Middle frontal gyrus (tissue), 1 donor: ENCODE data around the gene RASGEF1C.
"Not testable (repeated sequence)": the region's sequence is repeated elsewhere in the genome, so short reads cannot be mapped to it uniquely, and the experiment has no call there.

Source experiments
- DNase-seq: peaks from one replicate; pipeline ENCODE4 v3.0.0-alpha.2; 2015; ENCODE audit warnings: low spot score; ENCODE audit errors: extremely low spot score

The RASGEF1C gene

DNA sequence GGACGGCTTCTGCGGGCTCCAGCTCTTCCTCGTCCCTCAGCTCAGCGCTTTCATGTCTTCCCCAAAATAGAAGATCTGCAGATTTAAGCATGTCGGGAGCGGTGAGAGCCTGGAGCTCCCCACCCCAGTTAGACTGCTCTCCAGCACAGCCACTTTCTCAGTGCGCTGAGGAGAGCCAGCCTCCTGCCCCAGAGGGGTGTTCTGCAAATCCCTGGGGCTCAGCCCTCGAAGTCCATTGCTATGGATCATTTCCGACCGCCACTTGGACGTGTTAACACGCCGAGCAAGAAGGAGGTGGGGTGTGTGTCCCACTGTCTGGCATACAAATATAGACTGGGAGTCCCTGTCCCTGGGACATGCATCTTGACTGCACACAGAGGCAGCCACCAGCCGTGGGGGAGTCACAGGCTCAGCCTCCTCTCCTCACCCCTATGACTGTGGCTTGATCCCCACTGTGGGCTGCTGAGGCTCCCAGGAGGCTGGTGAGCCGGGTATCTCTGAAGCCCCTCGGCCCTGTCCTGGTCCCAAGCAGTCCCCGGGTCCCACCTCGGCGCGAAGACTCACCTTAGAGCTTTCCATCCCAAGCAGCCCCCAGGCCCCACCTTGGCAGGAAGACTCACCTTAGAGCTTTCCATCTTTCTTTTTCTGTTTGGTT, 107.4 kb downstream of the RASGEF1C start:
- no peak for DNase-seq

DNA sequence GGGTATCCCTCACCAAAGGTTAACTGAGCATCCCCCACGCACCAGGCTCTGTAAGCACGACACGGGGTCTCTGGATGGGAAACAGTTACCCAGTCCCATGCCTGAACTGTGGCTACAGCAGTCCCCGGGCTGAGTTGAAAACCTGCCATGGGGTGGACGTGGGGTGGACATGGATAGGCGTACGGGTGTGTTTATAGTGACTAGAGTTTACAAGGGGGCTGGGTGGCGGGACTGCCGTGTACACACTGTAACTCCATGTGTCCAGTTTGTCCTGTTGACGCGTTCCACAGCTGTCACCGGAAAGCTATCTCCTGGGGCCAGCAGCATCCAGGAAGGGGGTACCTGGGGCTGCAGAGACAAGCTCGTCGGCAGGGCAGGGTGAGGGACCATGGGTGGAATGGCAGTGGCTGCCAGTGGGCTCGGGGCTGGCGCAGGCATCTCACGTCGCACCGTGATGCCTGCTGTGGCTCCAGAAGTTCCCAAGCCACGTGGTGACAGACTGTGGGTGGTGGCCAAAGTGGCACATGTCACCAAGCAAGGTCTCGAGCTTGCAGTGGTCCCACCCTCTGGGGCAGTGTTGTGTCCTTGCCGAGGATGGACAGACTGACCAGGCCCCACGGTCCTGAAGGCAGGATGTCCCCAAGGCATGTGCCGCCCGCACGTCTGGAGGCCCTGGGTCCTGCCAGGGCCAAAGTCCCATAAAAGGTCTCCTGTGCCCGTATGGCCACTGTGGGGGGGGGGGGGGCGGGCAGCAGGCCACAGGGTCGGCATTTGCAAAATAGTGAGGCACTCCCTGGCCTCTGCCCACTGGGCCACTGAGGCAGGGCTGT, 108.2 kb downstream of the RASGEF1C start:
- no peak for DNase-seq

DNA sequence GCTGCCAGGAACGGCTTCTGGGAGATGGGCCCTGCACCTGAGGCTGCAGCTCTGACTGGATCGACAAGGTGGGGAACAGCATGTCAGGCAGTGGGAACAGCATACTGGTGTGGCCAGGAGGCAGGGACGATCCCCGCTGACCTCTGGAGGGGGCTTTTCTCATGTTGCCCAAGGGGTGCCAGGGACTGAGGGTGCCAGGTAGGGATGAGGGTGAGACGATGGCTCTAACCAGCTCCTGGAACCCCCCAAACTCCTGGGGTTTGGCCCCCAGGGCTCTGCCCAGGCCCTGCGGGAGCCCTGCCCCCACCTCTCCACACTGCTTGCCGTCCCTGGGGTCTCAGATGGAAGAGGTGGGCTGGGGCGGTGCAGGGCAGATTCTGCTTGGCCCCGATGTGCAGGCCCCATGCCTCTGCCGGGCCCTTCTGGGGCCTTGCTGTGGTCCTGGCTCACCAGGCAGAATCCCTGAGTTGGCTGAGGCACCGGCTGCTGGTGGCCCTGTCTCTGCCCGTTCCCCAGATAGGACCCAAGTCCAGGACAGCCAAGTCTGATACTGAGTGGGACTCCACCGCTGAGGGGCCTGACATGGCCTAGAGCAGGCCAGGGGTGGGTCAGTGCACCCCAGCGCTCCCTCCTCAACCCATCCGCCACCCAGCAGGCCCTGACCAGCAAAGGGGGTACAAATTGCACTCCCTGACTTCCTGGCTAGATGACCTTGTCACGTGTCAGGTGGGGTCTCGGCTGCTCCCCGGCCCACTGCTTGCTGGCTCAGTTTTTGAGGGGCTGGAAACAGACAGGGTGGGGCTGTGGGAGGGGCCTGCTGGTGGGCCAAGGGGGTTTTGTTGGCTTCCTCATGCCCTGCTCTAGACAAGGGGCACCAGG, 109.0 kb downstream of the RASGEF1C start:
- DNase-seq = no peak

DNA sequence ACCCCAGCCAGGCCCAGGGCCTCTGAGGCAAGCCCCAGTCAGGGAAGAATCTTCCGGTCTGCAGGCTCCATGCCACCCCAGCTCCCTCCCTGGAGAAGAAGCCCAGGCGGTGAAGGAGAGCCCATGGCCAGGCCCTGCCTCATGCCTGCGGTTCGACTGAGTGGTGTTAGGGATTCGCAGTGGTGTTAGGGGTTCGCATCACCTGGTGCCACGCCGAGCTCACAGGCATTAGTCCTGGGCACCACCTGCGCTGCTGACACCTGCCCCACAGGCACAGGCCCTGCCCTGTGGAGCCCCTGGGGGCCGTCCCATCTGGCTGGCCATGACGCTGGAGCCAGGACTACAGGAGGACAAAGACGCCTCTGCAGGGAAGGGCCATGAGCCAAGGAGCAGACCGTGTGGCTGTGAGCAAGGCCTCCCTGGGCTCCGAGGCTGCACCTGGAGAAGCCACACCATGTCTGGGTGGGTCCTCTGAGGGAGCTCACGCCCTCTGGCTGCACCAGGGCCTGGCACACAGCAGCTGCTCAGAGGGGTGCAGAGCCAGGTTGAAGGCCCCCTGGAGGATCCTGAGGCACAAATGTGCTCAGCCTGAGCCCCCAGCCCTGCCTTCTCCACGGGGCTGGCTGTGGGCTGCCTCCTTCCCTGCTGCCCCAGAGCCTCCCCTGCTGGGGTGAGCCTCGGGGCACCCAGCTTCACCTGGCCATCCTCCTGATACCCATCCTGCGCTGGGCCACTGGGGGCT, 109.8 kb downstream of the RASGEF1C start:
- no peak for DNase-seq

DNA sequence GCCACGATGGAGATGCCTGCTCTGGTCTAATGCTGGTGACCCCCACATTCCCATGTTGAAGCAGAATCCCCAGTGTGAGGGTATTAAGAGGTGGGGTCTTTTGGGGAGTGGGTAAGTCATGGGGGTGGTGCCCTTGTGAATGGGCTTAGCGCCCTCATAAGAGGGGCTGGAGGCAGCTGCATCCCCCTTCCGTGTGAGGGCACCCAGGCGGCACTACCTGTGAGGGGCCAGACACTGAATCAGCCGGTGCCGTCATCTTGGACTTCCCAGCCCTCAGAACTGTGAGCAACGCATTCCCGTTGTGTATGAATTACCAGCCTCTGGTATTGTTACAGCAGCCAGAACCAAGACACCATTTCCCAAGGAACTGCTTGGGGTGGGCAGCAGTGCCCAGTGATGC, 110.5 kb downstream of the RASGEF1C start:
- no peak for DNase-seq

DNA sequence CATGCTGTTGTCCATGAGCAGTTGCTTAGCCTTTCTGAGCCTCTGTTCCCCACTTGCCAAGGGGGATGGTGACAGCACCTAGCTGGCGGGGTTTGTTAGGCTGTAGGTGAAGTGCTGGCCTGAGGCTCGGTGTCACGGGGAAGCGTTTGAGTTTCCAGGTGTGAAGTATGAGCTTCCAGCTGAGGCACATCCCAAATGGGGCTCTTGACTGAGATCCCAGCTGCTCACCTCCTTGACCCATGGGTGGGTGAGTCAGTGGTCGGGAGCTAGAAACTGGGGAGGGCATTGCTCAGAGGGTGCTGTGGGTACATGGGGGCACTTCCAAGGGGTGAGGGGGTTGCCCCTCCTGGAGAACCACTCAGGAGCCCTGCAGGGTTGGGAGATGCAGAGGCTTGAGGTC, 111.1 kb downstream of the RASGEF1C start:
- no peak for DNase-seq

DNA sequence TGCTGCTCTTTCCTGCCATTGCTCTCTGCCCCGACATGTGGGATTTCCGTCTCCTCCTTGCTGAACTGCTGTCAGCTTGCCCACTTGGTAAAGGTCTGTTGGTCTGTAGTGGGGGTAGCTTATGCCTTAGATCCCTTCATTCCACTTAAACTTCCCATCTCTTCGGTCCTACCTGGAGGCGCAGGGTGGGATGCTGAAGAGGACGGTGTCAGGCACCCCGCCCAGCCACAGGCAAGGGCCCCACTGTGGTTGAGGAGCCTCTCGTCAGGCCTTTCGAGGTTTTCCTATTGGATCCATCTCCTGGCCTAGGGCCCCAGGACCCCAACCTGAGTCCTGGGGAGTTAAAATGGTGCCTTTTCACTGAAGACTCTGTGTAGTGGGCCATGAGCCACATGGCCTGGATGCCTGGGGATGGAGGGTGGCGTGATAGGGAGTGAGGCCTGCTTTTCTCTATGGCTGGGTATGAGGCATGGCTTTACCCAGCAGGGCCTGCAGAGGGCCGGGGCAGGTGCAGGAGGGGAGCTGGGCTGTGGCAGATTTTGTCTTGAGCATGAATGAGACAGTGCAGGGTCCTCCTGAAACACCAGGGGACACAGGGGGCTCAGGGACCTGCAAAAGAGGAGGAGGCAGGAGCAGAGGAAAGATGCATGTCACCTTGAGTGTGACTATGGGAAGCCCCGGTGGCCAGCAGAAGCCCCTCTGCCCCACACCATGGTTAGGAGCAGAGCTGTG, 111.7 kb downstream of the RASGEF1C start:
- no peak for DNase-seq

DNA sequence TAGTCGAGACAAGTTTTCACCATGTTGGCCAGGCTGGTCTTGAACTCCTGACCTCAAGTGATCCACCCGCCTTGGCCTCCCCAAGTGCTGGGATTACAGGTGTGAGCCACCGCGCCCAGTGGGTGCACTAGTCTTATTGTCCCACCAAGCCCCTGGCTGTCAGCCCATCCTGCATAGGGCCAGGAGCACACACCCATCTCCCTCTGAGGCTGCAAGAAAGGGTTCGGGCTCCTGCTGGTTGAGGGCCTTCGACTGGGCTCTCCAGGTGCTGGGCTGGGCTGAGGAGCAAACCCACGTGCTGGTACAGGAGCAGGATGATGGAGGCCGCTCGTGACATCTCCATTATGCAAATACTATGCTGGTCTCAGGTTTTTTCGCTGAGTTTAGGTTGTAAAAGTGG, 112.4 kb downstream of the RASGEF1C start:
- DNase-seq = no peak

DNA sequence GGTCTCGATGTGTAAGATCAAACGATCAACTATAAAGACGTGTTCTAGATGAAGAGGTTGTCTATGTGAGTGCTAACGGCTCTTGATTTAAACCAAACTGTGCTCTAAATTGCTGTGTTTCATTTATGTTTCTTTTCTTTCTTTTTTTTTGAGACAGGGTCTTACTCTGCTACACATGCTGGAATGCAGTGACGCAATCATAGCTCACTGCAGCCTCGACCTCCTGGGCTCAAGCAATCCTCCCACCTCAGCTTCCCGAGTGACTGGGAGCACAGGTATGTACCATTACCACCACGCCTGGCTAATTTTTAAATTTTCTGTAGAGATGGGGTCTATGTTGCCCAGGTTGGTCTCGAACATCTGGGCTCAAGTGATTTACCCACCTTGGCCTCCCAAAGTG, 113.5 kb downstream of the RASGEF1C start:
- no peak for DNase-seq

DNA sequence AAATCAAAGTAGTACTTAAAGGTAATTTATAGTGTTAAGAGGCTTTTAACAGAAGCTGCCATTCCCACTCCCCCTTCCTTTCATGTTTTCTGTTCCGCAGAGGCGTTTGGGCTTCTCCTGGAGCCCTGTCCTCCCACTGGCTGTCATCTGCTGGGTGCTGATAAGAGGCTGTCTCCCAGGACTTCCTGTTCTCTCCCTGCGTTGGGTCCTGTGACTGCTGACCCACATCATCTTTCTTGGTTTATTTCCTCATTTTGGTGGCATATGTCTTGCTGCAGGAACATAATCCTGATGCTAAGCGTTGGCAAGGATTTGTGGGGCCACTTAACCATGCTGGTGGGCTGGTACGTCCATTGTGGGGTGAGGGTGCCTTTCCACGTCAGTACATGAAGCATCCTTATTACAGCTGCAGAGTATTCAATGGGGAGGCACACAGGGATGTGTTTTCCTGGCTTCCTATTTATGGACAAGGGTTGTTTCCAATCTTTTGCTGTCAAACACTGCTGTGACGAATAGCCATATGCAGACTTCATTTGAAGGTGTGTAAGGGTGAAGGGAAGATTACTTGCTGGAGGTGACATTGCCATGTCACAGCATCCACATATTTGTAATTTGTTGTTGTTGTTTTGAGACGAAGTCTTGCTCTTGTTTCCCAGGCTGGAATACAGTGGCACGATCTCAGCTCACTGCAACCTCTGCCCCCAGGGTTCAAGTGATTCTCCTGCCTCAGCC, 115.2 kb downstream of the RASGEF1C start:
- DNase-seq = no peak

DNA sequence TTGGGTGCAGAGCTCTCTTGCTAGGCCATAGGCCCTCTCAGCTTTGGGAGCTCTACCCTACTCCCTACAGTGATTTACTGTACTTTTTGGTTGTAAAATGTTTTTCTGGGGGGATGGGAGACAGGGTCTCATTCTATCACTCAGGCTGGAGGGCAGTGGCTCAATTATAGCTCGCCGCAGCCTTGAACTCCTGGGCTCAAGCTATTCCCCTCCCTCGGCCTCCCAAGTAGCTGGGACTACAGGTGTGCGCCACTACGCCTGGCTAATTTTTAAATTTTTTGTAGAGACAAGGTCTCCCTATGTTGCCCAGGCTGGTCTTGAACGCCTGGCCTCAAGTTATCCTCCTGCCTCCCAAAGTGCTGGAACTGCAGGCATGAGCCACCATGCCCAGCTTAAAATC, 115.8 kb downstream of the RASGEF1C start:
- no peak for DNase-seq

DNA sequence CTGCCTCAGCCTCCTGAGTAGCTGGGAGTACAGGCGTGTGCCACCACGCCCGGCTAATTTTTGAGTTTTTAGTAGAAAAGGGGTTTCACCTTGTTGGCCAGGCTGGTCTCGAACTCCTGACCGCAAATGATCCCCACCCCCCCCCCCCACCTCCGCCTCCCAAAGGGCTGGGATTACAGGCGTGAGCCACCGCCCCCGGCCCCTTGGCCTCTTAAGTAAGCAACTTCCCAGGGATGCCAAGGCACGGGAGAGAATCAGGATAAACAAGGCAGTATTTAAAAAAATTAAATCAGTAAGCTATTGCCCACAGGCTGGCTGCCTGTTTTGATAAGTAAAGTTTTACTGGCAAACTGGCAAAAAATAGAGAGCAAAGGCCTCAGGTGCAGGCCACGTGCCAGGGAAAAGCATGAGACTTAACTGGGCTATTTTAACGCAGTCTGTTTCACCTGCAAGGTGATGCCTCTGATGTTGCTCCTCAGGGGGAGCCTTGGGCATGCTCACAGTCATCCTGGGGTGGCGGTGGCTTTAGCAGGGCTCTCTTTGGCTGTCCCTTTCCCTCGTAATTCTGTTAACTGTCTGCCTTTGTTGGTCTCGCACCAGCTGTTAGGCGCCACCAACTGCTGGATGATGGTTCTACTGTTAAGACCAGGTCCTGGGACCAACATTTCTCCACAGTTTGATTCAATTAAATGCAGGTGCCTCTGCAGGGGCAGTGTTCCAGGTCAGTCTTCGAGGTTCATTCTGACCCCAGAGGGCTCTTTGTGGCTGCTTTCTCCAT, 118.1 kb downstream of the RASGEF1C start:
- DNase-seq = no peak

DNA sequence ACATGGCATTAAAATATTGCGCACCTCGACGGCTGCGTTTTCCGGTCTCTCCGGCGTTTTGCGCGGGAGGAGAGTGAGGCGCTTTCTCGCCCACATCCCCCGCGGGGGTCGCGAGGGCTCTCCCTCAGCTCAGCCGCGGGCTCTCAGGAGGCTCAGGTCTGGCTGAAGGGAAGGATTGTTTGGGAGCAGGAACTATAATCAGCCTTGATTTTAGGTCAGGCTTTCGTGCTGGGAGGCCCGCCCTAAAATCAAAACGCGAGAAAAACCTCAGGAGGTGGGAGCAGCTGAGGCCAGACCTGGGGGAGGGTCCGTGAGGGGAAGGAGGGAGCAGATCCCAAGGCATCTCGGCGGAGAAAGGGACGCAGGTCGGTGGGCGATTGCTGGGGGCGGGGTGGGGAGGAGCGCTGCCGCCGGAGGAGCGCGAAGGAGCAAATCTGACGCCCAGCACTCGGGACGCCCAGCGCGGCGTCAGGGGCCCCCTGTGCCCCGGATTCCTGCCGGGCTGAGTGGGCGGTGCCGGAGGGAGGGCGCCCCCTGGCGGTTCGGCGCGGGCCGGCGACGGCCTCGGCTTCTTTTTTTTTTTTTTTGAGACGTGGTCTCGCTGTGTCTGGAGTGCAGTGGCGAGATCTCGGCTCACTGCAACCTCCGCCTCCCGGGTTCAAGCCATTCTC, 118.8 kb downstream of the RASGEF1C start:
- no peak for DNase-seq

DNA sequence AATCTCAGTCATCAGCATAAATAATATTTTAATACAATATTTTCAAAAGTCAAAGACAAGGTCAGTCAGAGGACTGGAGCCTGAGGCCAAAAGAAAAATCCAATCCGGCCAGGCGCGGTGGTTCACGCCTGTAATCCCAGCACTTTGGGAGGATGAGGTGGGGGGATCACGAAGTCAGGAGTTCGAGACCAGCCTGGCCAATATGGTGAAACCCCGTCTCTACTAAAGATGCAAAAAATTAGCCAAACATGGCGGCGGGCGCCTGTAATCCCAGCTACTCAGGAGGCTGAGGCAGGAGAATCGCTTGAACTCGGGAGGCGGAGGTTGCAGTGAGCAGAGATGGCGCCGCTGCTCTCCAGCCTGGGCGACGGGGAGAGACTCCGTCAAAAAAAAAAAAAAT, 119.4 kb downstream of the RASGEF1C start:
- DNase-seq = not testable (repeated sequence)

DNA sequence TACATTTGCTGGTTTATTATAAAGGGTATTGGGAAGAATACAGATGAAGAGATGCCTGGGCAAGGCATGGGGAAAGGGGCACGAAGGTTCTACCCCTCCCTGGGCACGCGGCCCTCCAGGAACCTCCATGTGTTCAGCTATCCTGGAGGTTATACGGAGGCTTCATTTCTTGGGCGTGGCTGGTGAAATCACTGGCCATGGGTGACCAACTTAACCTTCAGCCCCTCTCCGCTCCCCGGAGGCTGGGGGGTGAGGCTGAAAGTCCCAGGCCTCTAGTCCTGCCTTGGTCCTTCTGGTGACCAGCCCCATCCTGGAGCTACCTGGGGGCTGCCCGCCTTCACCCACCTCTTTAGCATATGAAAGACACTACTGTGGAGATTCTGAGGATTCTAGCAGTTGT, 120.5 kb downstream of the RASGEF1C start:
- no peak for DNase-seq

DNA sequence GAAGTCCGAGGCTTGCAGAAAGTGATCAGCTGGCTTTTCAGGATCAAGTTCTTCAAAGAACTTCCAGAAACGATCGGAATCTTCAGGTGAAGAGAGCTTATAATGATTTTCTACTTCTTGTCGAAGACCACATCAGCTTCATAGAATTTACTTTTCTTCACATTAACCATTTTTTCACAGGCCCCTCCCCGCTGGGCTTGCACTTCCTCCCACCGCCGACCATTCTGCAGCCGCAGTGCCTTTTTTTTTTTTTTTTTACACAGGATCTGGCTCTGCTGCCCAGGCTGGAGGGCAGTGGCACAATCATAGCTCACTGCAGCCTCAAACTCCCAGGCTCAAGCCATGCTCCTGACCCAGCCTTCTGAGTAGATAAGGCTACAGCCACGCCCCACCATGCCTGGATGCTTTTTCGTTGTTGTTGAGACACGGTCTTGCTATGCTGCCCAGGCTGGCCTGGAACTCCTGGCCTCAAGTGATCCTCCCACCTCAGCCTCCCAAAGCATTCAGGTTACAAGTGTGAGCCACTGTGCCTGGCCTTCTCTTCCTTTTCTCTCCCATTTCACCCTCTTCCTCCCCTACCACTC, 122.1 kb downstream of the RASGEF1C start:
- no peak for DNase-seq

DNA sequence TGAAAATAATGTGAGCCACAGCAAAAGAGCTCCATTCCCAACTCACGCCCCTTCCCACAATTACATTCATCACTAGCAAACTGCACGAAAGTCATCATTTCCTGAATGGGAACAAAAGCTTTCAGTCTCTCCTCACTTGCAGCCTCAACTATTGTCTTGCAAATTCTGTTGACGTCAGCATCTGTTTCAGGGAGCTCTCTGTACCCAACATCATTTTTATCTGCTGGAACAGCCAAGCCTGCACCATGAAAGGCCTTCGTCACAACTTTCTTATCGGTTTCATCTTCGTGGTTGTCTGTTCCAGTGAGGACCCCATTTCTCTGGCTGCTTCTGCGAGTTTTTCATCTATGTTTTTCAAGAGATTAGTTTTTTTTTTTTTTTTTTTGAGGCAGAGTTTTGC, 123.2 kb downstream of the RASGEF1C start:
- DNase-seq = no peak
